ENCODE results near the gene RAI14.
"Not testable (repeated sequence)": the region's sequence is repeated elsewhere in the genome, so short reads cannot be mapped to it uniquely, and the experiment has no call there.

RAI14 gene

DNA sequence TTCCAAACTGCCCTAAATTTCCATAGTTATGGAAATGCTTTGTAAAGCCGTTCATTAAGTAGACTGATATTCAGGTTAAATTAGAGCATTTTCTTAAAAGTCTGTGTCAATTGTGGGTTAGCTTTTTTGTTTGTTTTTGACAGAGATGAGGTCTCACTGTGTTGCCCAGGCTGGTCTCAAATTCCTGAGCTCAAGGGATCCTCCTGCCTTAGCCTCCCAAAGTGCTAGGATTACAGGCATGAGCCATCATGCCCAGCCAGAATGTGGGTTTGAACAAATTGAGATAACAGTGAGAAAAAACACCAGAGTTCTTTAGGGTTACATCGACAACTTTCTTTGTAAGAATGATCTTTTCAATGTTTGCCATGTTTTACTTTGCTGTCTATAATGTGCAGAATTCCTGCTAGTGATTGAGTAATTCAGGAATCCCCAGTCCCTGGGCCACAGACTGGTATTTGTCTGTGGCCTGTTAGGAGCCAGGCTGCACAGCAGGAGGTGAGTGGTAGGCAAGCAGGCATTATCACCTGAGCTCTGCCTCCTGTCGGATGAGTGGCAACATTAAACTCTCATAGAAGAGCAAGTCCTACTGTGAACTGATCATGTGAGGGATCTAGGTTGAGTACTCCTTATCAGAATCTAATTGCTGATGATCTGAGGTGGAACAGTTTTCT, 80.5 kb downstream of the RAI14 start:
- in situ Hi-C loops (cut with HindIII; ENCODE audit: low pct_unique_long_range_greater_than_20kb, low sequenced_read_pairs) = no loop called here
- peak in 1 of 2 experiments; percentile 20 for DNase-seq (ENCODE audit: low read depth in 1 of 2, low spot score in 1 of 2)
- no peak for TF ChIP-seq JUND (IDR thresholded peaks at IDR 0.05; ENCODE audit: low read depth)

DNA sequence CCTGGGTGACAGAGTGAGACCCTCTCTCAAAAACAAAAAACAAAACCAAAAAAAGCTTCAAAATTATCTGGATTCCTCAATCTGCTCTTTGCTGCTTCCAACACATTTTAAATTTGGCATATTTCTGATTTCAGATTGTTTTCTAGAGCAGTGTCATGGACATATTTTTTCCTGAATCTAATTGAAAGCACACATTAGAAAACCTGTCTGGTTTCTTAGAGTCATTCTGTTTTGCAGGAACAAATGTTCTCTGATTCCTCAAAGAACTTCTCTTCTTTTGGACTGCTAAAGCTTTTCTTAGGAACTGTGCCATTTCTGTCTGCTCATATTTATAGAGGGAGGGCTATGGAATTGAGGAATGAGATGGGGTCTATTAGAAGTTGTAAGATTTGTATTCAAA, 81.6 kb downstream of the RAI14 start:
- in situ Hi-C loops (cut with HindIII; ENCODE audit: low pct_unique_long_range_greater_than_20kb, low sequenced_read_pairs) = no loop called here
- TF ChIP-seq JUND (IDR thresholded peaks at IDR 0.05; ENCODE audit: low read depth) = no peak
- no peak for DNase-seq (ENCODE audit: low read depth in 1 of 2, low spot score in 1 of 2)

DNA sequence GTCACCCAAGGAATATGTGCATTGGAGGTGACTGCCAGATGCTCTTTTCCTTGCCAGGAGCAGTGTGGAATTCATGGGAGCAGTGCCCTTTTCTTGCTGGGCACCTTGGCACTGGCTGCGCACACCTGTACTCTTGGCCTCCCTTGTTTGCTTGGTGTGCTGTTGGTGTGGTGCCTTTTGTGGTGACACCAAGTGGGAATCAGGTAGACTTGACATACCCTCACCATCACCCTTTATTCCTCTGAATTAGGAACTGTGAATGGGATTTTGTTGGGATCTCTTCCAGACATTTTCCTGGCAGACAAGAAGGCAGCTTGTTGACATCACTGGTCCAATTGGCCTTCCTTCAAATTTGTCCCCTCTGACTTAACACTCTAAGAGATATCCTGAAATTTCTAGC, 82.3 kb downstream of the RAI14 start:
- in situ Hi-C loops (cut with HindIII; ENCODE audit: low pct_unique_long_range_greater_than_20kb, low sequenced_read_pairs) = no loop called here
- no peak for DNase-seq (ENCODE audit: low read depth in 1 of 2, low spot score in 1 of 2)
- TF ChIP-seq JUND (IDR thresholded peaks at IDR 0.05; ENCODE audit: low read depth) = no peak

DNA sequence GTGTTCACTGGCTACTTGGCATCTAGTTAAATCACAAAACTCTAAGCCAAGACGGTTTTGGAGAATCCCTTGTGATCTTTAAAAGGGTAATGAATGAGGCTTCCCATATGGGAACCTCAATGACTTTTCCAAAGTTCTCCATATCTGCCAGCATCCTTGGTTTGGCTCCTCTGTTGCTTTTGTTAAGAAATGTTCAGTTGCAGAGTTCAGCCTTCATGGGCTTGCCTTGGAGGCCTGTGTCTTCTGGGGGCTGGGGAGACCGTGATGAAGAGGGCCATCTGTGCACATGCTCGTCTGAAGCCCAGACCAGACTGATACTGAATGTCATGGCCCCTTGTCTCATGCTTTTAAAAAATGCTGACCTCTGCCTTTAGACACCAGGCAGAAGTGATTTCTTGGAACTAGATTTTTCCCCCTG, 84.3 kb downstream of the RAI14 start:
- DNase-seq (ENCODE audit: low read depth in 1 of 2, low spot score in 1 of 2) = no peak
- in situ Hi-C loops (cut with HindIII; ENCODE audit: low pct_unique_long_range_greater_than_20kb, low sequenced_read_pairs) = no loop called here
- no peak for TF ChIP-seq JUND (IDR thresholded peaks at IDR 0.05; ENCODE audit: low read depth)

DNA sequence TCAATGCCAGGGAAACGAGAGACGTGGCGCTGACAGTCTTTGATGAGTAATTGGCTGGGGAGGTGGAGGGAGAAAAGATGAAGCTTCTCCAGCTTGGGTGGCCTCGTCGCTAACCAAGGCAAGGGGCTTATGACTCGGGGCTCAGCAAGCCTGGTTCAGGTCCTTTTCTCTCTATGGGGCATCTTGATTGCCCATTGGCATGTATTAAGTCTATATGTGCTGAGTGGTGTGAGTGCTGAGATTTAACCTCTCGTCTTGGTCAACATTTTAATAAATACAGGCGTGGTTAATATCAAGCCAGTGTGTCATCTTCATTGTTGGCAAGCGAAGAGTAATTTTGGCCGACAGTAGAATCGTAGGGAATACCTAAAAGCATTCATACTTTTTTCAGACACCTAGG, 85.9 kb downstream of the RAI14 start:
- no peak for DNase-seq (ENCODE audit: low read depth in 1 of 2, low spot score in 1 of 2)
- no peak for TF ChIP-seq JUND (IDR thresholded peaks at IDR 0.05; ENCODE audit: low read depth)
- in situ Hi-C loops (cut with HindIII; ENCODE audit: low pct_unique_long_range_greater_than_20kb, low sequenced_read_pairs) = no loop called here

DNA sequence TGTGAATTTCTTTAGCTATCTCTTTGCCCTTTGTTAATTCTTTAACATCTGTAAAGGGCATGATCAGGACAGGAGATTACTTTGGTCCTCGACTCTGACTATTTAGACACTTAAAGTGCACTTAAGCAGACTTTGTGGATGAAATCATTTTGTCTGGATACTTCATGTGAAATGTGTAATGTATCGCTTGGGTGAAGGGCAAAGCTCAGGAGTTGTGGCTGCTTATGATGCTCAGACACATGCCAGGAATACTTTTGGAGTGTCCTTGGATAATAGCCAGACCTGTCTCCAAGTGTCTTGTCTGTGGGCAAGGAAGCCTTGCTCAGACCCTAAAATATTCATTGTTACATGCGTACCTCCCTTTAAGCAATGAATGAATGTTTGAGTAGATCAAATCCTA, 87.8 kb downstream of the RAI14 start:
- in situ Hi-C loops (cut with HindIII; ENCODE audit: low pct_unique_long_range_greater_than_20kb, low sequenced_read_pairs) = no loop called here
- TF ChIP-seq JUND (IDR thresholded peaks at IDR 0.05; ENCODE audit: low read depth) = no peak
- DNase-seq (ENCODE audit: low read depth in 1 of 2, low spot score in 1 of 2) = peak in 1 of 2 experiments; percentile 22

DNA sequence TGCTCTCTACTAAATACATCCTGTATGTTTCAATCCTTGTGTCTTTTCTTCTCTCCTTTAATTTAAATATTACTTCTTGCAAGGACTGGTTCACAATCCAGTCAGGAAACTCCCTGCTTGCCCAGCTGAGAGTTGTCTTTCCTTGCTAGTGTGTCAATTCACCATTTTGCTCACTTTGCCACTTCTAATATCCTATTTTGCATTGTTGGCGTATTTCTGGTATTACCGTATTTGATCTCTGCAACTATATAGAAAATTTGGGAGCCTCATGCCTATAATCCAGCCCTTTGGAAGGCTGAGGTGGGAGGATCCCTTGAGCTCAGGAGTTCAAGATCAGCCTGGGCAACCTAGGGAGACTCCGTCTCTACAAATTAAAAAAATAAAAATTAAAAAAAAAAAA, 92.3 kb downstream of the RAI14 start:
- no peak for DNase-seq (ENCODE audit: low read depth in 1 of 2, low spot score in 1 of 2)
- TF ChIP-seq JUND (IDR thresholded peaks at IDR 0.05; ENCODE audit: low read depth) = no peak
- in situ Hi-C loops (cut with HindIII; ENCODE audit: low pct_unique_long_range_greater_than_20kb, low sequenced_read_pairs) = no loop called here

DNA sequence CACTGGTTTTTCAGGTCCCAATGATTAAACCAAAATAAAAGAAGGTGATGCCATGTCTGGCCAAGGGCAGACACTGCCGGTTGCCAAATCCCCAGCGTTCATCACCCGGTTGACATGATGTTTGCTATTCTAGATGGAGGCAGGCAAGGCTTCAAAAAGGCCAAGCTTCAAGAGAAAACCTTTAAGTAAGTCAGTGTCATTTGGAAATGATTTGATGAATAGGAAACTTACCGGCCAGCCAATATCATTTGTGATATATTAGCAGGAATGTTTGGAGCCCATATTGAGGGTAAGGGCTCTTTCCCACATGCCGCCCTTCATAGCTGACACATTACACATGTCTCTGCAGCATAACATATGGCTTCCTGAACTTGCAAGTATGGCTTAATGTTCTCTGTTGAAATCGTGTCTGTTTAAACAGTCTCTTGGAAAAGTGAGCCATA, 93.3 kb downstream of the RAI14 start:
- DNase-seq (ENCODE audit: low read depth in 1 of 2, low spot score in 1 of 2) = no peak
- TF ChIP-seq JUND (IDR thresholded peaks at IDR 0.05; ENCODE audit: low read depth) = no peak
- in situ Hi-C loops (cut with HindIII; ENCODE audit: low pct_unique_long_range_greater_than_20kb, low sequenced_read_pairs) = no loop called here

DNA sequence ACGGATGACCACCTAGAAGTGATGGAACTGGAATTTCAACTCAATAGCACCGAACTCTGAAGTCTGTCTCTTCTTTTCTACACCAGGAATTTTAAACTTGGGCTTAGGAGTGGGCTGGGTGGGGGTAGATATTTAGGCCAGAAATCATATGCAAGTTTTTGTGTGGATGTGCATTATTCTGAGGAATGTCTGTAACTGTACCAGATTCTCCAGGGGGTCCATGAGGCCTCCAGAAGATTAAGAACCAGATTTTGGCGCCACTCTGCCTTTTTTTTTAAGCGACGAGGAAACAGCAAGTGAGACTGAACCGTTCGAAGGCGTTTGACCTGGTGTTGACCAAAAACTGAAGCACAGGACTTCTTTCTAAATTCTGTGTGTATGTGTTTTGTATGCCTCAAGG, 94.1 kb downstream of the RAI14 start:
- in situ Hi-C loops (cut with HindIII; ENCODE audit: low pct_unique_long_range_greater_than_20kb, low sequenced_read_pairs) = no loop called here
- TF ChIP-seq JUND (IDR thresholded peaks at IDR 0.05; ENCODE audit: low read depth) = no peak
- no peak for DNase-seq (ENCODE audit: low read depth in 1 of 2, low spot score in 1 of 2)

DNA sequence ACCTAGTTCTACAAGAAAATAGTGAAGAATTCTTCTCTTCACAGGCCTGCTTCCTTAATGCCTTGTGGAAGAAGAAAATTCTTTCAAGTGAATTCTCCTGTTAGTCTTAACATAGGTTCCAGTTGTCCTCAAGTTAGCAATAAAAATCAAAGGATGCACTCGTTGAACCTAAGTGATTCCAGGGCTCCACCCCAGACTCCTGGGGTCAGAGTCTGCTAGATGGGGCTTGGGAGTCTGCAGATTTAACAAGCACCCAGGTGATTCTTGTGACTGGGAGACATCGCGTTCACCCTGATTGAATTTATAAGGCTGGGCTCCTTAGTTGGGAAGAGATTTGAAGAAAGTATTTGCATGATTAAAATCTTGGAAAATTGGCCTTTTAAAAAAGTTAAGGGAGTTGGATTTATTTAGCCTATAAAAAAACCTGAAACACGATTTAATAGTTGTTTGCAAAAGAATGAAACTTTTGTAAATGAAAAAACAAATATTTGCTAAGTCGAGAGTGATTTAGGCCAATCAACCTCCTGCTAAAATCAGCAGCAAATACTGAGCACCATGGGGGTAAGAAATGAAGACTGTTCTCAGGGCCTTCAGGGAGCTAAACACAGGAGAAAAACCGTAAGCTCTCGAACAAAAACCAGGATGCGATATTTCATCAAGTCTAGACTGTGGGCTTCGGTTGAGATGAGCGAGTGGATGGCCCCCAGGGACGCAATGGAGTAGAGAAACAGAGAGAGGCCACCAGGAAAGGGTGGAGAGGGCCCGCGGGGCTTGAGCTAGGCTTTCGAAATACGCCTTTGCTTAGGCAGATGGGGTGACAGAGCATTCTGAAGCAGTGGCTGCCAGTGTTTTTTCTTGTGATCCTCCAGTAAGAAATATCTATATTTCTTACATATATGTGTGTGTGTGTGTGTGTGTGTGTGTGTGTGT, 95.9 kb downstream of the RAI14 start:
- in situ Hi-C loops (cut with HindIII; ENCODE audit: low pct_unique_long_range_greater_than_20kb, low sequenced_read_pairs) = no loop called here
- no peak for TF ChIP-seq JUND (IDR thresholded peaks at IDR 0.05; ENCODE audit: low read depth)
- DNase-seq (ENCODE audit: low read depth in 1 of 2, low spot score in 1 of 2) = no peak

DNA sequence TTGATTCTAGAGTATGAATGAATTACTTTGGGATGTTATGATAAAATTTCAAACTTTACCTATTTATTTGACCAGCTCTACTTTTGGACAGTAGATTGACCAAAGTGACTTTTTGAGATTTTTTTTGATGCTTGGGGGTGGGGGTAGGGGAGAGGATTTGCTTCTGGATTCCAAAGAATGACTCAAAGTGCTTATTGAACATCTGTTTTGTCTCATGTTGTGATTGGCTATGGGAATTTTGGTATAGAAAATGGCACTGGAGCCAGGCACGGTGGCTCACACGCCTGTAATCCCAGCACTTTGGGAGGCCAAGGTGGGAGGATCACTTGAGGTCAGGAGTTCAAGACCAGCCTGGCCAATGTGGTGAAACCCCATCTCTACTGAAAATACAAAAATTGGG, 97.1 kb downstream of the RAI14 start:
- DNase-seq (ENCODE audit: low read depth in 1 of 2, low spot score in 1 of 2); in situ Hi-C loops (cut with HindIII; ENCODE audit: low pct_unique_long_range_greater_than_20kb, low sequenced_read_pairs): not testable (repeated sequence)

DNA sequence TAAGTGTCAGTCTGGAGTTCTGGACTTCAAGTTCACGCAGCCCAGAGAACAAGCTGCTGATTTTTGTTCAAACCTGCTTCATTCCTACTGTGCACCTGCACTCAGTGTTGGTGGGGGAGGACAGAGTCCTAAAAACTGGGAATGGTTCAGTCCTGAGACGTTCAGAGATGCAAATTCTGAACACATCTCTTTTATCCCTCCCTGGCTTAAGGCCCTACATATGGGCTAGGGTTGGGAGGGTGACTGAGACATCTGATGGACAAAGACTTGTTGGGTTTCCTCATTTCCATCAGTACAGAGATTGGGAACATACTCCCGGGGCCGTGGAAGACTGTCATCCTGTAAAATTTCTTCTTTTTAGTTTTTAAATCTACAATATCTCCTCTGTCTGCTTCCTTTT, 99.8 kb downstream of the RAI14 start:
- no peak for DNase-seq (ENCODE audit: low read depth in 1 of 2, low spot score in 1 of 2)
- in situ Hi-C loops (cut with HindIII; ENCODE audit: low pct_unique_long_range_greater_than_20kb, low sequenced_read_pairs) = no loop called here
- no peak for TF ChIP-seq JUND (IDR thresholded peaks at IDR 0.05; ENCODE audit: low read depth)

Data from T47D (cell line).